Mucosa of stomach (tissue), 1 donor: ENCODE data around the gene MAEL.

ENCODE experiments used
- H3K27me3 ChIP-seq: one replicate; pipeline ENCODE4 v1.7.0; 2013; ENCODE audit warnings: mild to moderate bottlenecking, low read length; ENCODE audit not compliant: control insufficient read depth, insufficient read depth
- H3K36me3 ChIP-seq: one replicate; pipeline ENCODE4 v1.7.0; 2013; ENCODE audit warnings: low read length; ENCODE audit not compliant: control insufficient read depth, insufficient read depth
- H3K4me1 ChIP-seq: one replicate; pipeline ENCODE4 v1.7.0; 2013; ENCODE audit warnings: mild to moderate bottlenecking, low read length; ENCODE audit not compliant: control insufficient read depth, insufficient read depth
- H3K4me3 ChIP-seq: one replicate; pipeline ENCODE4 v1.7.0; 2013; ENCODE audit warnings: low read length
- H3K9ac ChIP-seq: one replicate; pipeline ENCODE4 v1.7.0; 2013; ENCODE audit warnings: mild to moderate bottlenecking, low read length, moderate library complexity
- H3K9me3 ChIP-seq: one replicate; pipeline ENCODE4 v1.7.0; 2013; ENCODE audit warnings: mild to moderate bottlenecking, low read length, moderate library complexity; ENCODE audit not compliant: control insufficient read depth
- donor health status: Pancreatic carcinoma.

Gene MAEL

GRCh38 chr1:167064621-167065020 lies 75.5 kb downstream of the MAEL start:
- H3K36me3 ChIP-seq: no peaks in the 10 kb centered on the region
- H3K9me3 ChIP-seq: no peaks in the 10 kb centered on the region
- H3K4me3 ChIP-seq: no peak overlapping the region
- H3K27me3 ChIP-seq: peaks cover 2% of the 10 kb centered on the region
- no peak overlapping the region for H3K9ac ChIP-seq
- H3K4me1 ChIP-seq: peaks cover 18% of the 10 kb centered on the region

- no peaks in the 10 kb centered on the region for H3K36me3 ChIP-seq
- H3K4me1 ChIP-seq: peaks cover 18% of the 10 kb centered on the region
- no peaks in the 10 kb centered on the region for H3K9me3 ChIP-seq
- no peak overlapping the region for H3K9ac ChIP-seq
- no peak overlapping the region for H3K4me3 ChIP-seq
- H3K27me3 ChIP-seq: no peaks in the 10 kb centered on the region
These were observed 76.4 kb downstream of the MAEL start for GRCh38 chr1:167065471-167065870.

GRCh38 chr1:167066333-167067122 lies 77.4 kb downstream of the MAEL start:
- Histone ChIP-seq H3K27me3 (no peaks in the 10 kb centered on the region), H3K9me3 (no peaks in the 10 kb centered on the region), H3K9ac (peak overlapping the region; percentile 59), H3K4me3 (no peak overlapping the region), H3K36me3 (no peaks in the 10 kb centered on the region), H3K4me1 (peaks cover 18% of the 10 kb centered on the region)

GRCh38 chr1:167067904-167068303 lies 78.8 kb downstream of the MAEL start:
- Histone ChIP-seq H3K4me1 (peaks cover 18% of the 10 kb centered on the region), H3K27me3 (no peaks in the 10 kb centered on the region), H3K4me3 (no peak overlapping the region), H3K9ac (no peak overlapping the region), H3K9me3 (no peaks in the 10 kb centered on the region), H3K36me3 (no peaks in the 10 kb centered on the region)

- Histone ChIP-seq H3K4me1 (peaks cover 18% of the 10 kb centered on the region), H3K27me3 (no peaks in the 10 kb centered on the region), H3K9ac (no peak overlapping the region), H3K9me3 (no peaks in the 10 kb centered on the region), H3K4me3 (no peak overlapping the region), H3K36me3 (no peaks in the 10 kb centered on the region)
These were observed 79.7 kb downstream of the MAEL start for GRCh38 chr1:167068761-167069160.

- Histone ChIP-seq H3K9ac (no peak overlapping the region), H3K36me3 (no peaks in the 10 kb centered on the region), H3K4me1 (peaks cover 3% of the 10 kb centered on the region), H3K4me3 (no peak overlapping the region), H3K27me3 (no peaks in the 10 kb centered on the region), H3K9me3 (no peaks in the 10 kb centered on the region)
These were observed 82.2 kb downstream of the MAEL start for GRCh38 chr1:167071286-167071685.
